Pancreas (tissue), 10 donors: ENCODE data around the gene INAFM2. TPM values are rescaled to one million over a fixed set of nuclear protein-coding genes. Genes with fewer than 3 reads are reported as not detected.
A peak's percentile ranks its signal among the peaks of the same experiment; 100 is the strongest.

Source experiments
- ATAC-seq, 4 donors: fragments of 200-7000 bp; cut with Tn5 transposase; one replicate each; pipeline versions ENCODE4 v1.8.0 to v1.9.1; 2020; ENCODE audit warnings: mild to moderate bottlenecking in 4 of 4, moderate library complexity in 4 of 4
- DNase-seq, 6 donors: peaks; one replicate each; pipeline ENCODE4 v3.0.0-alpha.2; 2020
- FAIRE-seq: peaks from 2 replicates; lab custom pipeline; 2012; peaks lifted over from hg19 to GRCh38; lab: Jason Lieb, UNC
- H3K27ac ChIP-seq, 4 donors: fragments of 200-600 bp; sonication (generic); 1 replicate in 3 of 4; 2 replicates in 1 of 4; pipeline versions ENCODE4 v1.5.0 to v1.8.0; 2020
- H3K27me3 ChIP-seq, 4 donors: fragments of 200-600 bp; one replicate each; pipeline ENCODE4 v1.8.0; 2021
- H3K36me3 ChIP-seq, 3 donors: fragments of 200-600 bp; sonication (generic) in 1 of 3; one replicate each; pipeline versions ENCODE4 v1.5.0 to v1.8.0; 2020 to 2021
- H3K4me1 ChIP-seq, 3 donors: fragments of 200-600 bp; one replicate each; pipeline ENCODE4 v1.8.0; 2021
- H3K4me3 ChIP-seq, 4 donors: fragments of 200-600 bp; sonication (generic) in 2 of 4; one replicate each; pipeline versions ENCODE4 v1.5.0 to v1.8.0; 2020 to 2021
- H3K9me3 ChIP-seq, 4 donors: fragments of 200-600 bp; one replicate each; pipeline ENCODE4 v1.8.0; 2021
- CTCF ChIP-seq, 4 donors: fragments of 200-600 bp; sonication (generic) in 3 of 4; IDR thresholded peaks; one replicate each; pipeline versions ENCODE4 v1.5.0 to v1.8.0; 2021; ENCODE audit warnings: antibody characterized with exemption in 4 of 4
- WGBS, 2 donors: extraction: QIAGEN DNeasy Blood & Tissue Kit; methylation state at CpG; one replicate each; pipeline ENCODE4 v1.1.7; 2013; 5-methylcytosine and 5-hydroxymethylcytosine counted together
- intact Hi-C, 3 donors: fragments of 100-400 bp; cut with DNase I; formaldehyde crosslinking; loops; one replicate each; pipeline versions ENCODE4 v1.11.1 to v1.14.2; 2022
- polyA plus RNA-seq, 2 donors: library from polyadenylated mRNA; stranded (reverse); fragments of 200-250 nt; gene quantifications; one replicate each; pipeline ENCODE4 v1.2.3, GENCODE V29; 2013
- total RNA-seq, 6 donors: library from RNA; stranded (reverse); fragmentation: NEBNext Ultra II Directional in 4 of 6; extraction: Animal tissue kit (Norgen Biotek cat#: 25700) in 4 of 6; gene quantifications; one replicate each; pipeline versions ENCODE4 v1.2.1 to v1.2.4, GENCODE V29; 2021 to 2023
- donor health status: healthy with polysubstance abuse.
- donor health status: DM: no; HTN: no; CAD: no; lungs with moderate emphysema.
- donor health status: DM: no; HTN: no; CAD: no.
- donor health status: control.
- donor health status: control.
- donor health status: Bipolar disorder and iron deficiency.
- donor health status: DM: yes; HTN: yes; CAD: no.
- donor health status: DM: no; HTN: no; CAD: no.
- donor health status: DM: no; HTN: no; CAD: no.
- donor health status: DM: yes; HTN: yes; CAD: no.

INAFM2 gene
- total and polyA plus RNA-seq, 8 donors = 6.5 to 16.4 (median 11.3) TPM

GRCh38 chr15:40282869-40283614 lies 40.5 kb upstream of the INAFM2 start, which contains the start of gene ANKRD63:
TSS of gene ANKRD63 (minus strand) at chr15:40283064. CDS start at chr15:40282586, 478 bp downstream.
- no peak for TF ChIP-seq CTCF (IDR thresholded peaks at IDR 0.05)

GRCh38 chr15:40283615-40284300 lies 39.7 kb upstream of the INAFM2 start:
- TF ChIP-seq CTCF (IDR thresholded peaks at IDR 0.05) = no peak
- intact Hi-C loops = loop anchor here in 2 of 3 donors (5.0 to 10.0 kb wide), 3 partner anchors 54 to 141 kb away; partner anchors contain the start of gene CCDC9B (in 1 of the 2)

More at GRCh38 chr15:40282869-40283614, 40.5 kb upstream of the INAFM2 start, which contains the start of gene ANKRD63:
- H3K4me1 ChIP-seq = peaks cover 0 to 11% (median 6%) of the 10 kb centered on the region in 3 donors
- H3K27me3 ChIP-seq = peaks cover 0 to 5% (median 2%) of the 10 kb centered on the region in 4 donors
- no peak within 1 kb of the TSS for H3K27ac ChIP-seq
- intact Hi-C loops = loop anchor here in 2 of 3 donors (5.0 to 10.0 kb wide), 3 partner anchors 54 to 142 kb away; partner anchors contain the start of gene CCDC9B (in 1 of the 2)
- H3K36me3 ChIP-seq = no peaks in the 10 kb centered on the region
- DNase-seq (peak in 1 of 6 donors; percentile 18), FAIRE-seq (no peak), ATAC-seq (peak; percentile 22 to 40 (median 32))
- H3K4me3 ChIP-seq = peak within 1 kb of the TSS; percentile 9 to 52 (median 30)
- no peaks in the 10 kb centered on the region for H3K9me3 ChIP-seq
- WGBS, 2 donors = 5 to 6% methylated on average over 68 to 76 of the region's 76 CpGs

GRCh38 chr15:40285151-40285550 lies 38.3 kb upstream of the INAFM2 start:
- intact Hi-C loops = loop anchor here in 1 of 3 donors (10.0 kb wide), 2 partner anchors 60 to 140 kb away; partner anchors contain the start of gene CCDC9B
- peaks cover 0 to 5% (median 2%) of the 10 kb centered on the region in 4 donors for H3K27me3 ChIP-seq
- FAIRE-seq (no peak), DNase-seq (no peak), ATAC-seq (no peak)
- no peak overlapping the region for H3K4me3 ChIP-seq
- 88 to 89% methylated on average over 4 of the region's 4 CpGs for WGBS, 2 donors
- H3K9me3 ChIP-seq = no peaks in the 10 kb centered on the region
- H3K36me3 ChIP-seq = no peaks in the 10 kb centered on the region
- TF ChIP-seq CTCF (IDR thresholded peaks at IDR 0.05) = no peak
- peaks cover 0 to 10% (median 6%) of the 10 kb centered on the region in 3 donors for H3K4me1 ChIP-seq
- no peak overlapping the region for H3K27ac ChIP-seq

More at GRCh38 chr15:40283615-40284300, 39.7 kb upstream of the INAFM2 start:
- Histone ChIP-seq H3K36me3 (no peaks in the 10 kb centered on the region), H3K27me3 (peaks cover 0 to 5% (median 2%) of the 10 kb centered on the region in 4 donors), H3K27ac (no peak overlapping the region), H3K4me3 (peak overlapping the region in 1 of 4 donors; percentile 52), H3K4me1 (peaks cover 0 to 11% (median 6%) of the 10 kb centered on the region in 3 donors), H3K9me3 (no peaks in the 10 kb centered on the region)
- ATAC-seq (no peak), DNase-seq (peak in 1 of 6 donors; percentile 21), FAIRE-seq (no peak)
- WGBS, 2 donors = 39 to 46% methylated on average over 32 to 33 of the region's 33 CpGs

GRCh38 chr15:40285554-40286011 lies 37.9 kb upstream of the INAFM2 start:
- Histone ChIP-seq H3K4me3 (no peak overlapping the region), H3K27me3 (peaks cover 0 to 5% (median 2%) of the 10 kb centered on the region in 4 donors), H3K4me1 (peaks cover 0 to 10% (median 6%) of the 10 kb centered on the region in 3 donors), H3K36me3 (no peaks in the 10 kb centered on the region), H3K27ac (no peak overlapping the region), H3K9me3 (no peaks in the 10 kb centered on the region)
- intact Hi-C loops = loop anchor here in 1 of 3 donors (10.0 kb wide), 2 partner anchors 59 to 139 kb away; partner anchors contain the start of gene CCDC9B
- FAIRE-seq (no peak), ATAC-seq (no peak), DNase-seq (no peak)
- 40 to 62% methylated on average over 1 of the region's 1 CpG for WGBS, 2 donors
- TF ChIP-seq CTCF (IDR thresholded peaks at IDR 0.05) = no peak
